ENCODE results near the gene GINS1. TPM values are rescaled to one million over a fixed set of nuclear protein-coding genes. Genes with fewer than 3 reads are reported as not detected.
"Not testable (repeated sequence)": the region's sequence is repeated elsewhere in the genome, so short reads cannot be mapped to it uniquely, and the experiment has no call there.

GINS1 gene
- total RNA-seq, 1 experiment from 2014 or later: 36.0 TPM

DNA sequence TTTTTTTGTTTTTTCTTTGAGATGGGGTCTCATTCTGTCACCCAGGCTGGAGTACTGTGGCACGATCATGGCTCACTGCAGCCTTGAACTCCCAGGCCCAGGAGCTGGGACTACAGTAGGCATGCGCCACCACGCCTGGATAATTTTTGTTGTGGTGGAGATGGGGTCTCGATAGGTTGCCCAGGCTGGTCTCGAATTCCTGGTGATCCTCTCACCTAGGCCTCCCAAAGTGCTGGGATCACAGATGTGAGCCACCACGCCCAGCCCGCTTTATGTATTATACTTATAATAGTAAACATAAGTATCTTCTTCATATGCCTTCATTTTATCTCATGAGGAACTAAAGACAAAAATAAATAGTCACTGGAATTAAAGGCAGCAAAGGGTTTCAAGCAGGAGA is 63.5 kb downstream of the GINS1 start:
- intact Hi-C loops (cut with micrococcal nuclease; ENCODE audit: unreplicated experiment): no loop called here
- H3K27me3 ChIP-seq (ENCODE audit: control insufficient read depth, insufficient read depth, low read length): no peaks in the 10 kb centered on the region
- no peaks in the 10 kb centered on the region for H3K4me1 ChIP-seq (ENCODE audit: control insufficient read depth, insufficient read depth, low read length)
- H3K9me3 ChIP-seq (ENCODE audit: control insufficient read depth, insufficient read depth, low read depth, low read length): no peaks in the 10 kb centered on the region
- no peak overlapping the region for H3K27ac ChIP-seq (ENCODE audit: low read length)
- DNase-seq (ENCODE audit: low read depth, low spot score) (no peak), ATAC-seq (no peak)
- in situ Hi-C loops (cut with HindIII; ENCODE audit: low pct_unique_long_range_greater_than_20kb, low sequenced_read_pairs): no loop called here
- TF ChIP-seq, protein P1, sequence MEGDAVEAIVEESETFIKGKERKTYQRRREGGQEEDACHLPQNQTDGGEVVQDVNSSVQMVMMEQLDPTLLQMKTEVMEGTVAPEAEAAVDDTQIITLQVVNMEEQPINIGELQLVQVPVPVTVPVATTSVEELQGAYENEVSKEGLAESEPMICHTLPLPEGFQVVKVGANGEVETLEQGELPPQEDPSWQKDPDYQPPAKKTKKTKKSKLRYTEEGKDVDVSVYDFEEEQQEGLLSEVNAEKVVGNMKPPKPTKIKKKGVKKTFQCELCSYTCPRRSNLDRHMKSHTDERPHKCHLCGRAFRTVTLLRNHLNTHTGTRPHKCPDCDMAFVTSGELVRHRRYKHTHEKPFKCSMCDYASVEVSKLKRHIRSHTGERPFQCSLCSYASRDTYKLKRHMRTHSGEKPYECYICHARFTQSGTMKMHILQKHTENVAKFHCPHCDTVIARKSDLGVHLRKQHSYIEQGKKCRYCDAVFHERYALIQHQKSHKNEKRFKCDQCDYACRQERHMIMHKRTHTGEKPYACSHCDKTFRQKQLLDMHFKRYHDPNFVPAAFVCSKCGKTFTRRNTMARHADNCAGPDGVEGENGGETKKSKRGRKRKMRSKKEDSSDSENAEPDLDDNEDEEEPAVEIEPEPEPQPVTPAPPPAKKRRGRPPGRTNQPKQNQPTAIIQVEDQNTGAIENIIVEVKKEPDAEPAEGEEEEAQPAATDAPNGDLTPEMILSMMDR (IDR thresholded peaks at IDR 0.05): no peak
- TF ChIP-seq, protein P2, sequence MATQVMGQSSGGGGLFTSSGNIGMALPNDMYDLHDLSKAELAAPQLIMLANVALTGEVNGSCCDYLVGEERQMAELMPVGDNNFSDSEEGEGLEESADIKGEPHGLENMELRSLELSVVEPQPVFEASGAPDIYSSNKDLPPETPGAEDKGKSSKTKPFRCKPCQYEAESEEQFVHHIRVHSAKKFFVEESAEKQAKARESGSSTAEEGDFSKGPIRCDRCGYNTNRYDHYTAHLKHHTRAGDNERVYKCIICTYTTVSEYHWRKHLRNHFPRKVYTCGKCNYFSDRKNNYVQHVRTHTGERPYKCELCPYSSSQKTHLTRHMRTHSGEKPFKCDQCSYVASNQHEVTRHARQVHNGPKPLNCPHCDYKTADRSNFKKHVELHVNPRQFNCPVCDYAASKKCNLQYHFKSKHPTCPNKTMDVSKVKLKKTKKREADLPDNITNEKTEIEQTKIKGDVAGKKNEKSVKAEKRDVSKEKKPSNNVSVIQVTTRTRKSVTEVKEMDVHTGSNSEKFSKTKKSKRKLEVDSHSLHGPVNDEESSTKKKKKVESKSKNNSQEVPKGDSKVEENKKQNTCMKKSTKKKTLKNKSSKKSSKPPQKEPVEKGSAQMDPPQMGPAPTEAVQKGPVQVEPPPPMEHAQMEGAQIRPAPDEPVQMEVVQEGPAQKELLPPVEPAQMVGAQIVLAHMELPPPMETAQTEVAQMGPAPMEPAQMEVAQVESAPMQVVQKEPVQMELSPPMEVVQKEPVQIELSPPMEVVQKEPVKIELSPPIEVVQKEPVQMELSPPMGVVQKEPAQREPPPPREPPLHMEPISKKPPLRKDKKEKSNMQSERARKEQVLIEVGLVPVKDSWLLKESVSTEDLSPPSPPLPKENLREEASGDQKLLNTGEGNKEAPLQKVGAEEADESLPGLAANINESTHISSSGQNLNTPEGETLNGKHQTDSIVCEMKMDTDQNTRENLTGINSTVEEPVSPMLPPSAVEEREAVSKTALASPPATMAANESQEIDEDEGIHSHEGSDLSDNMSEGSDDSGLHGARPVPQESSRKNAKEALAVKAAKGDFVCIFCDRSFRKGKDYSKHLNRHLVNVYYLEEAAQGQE (IDR thresholded peaks at IDR 0.05; ENCODE audit: insufficient read depth in 1 of 2, low read depth in 2 of 2, low read length in 1 of 2): no peak
- TF ChIP-seq TCF7L2 (IDR thresholded peaks at IDR 0.05; ENCODE audit: low read depth, low read length) (no peak), POLR2AphosphoS5 (IDR thresholded peaks at IDR 0.05; ENCODE audit: low read depth, low read length) (no peak), SIN3A (IDR thresholded peaks at IDR 0.05; ENCODE audit: borderline replicate concordance, insufficient read depth, low read depth, low read length) (no peak)
- H3K36me3 ChIP-seq (ENCODE audit: control insufficient read depth, insufficient read depth, low read length): no peaks in the 10 kb centered on the region; the same call in 1 of the 2 replicates
- H3K4me3 ChIP-seq (ENCODE audit: low read depth in 2 of 2, low read length in 2 of 2): no peak overlapping the region
- ChIA-PET POLR2A (no interaction called here), CTCF (no interaction called here)
- BruUV-seq (replicated peaks): no TSS peak

DNA sequence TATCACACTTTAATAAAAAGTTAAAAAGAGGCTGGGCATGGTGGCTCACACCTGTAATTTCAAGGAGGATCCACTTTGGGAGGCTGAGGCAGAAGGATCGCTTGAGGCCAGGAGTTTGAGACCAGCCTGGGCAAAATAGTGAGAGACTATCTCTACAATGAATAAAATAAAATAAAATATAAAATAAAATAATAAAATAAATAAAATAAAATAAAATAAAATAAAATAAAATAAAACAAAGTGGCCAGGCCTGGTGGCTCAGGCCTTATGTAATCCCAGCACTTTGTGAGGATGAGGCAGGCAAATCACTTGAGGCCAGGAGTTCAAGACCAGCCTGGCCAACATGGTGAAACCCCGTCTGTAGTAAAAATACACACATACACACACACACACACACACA is 65.8 kb downstream of the GINS1 start:
- H3K36me3 ChIP-seq (ENCODE audit: control insufficient read depth, insufficient read depth, low read length); POLR2A ChIA-PET; BruUV-seq (replicated peaks); in situ Hi-C loops (cut with HindIII; ENCODE audit: low pct_unique_long_range_greater_than_20kb, low sequenced_read_pairs); H3K9me3 ChIP-seq (ENCODE audit: control insufficient read depth, insufficient read depth, low read depth, low read length); intact Hi-C loops (cut with micrococcal nuclease; ENCODE audit: unreplicated experiment); H3K4me3 ChIP-seq (ENCODE audit: low read depth in 2 of 2, low read length in 2 of 2); ATAC-seq; H3K4me1 ChIP-seq (ENCODE audit: control insufficient read depth, insufficient read depth, low read length); H3K27me3 ChIP-seq (ENCODE audit: control insufficient read depth, insufficient read depth, low read length); DNase-seq (ENCODE audit: low read depth, low spot score); CTCF ChIA-PET; H3K27ac ChIP-seq (ENCODE audit: low read length): not testable (repeated sequence)

DNA sequence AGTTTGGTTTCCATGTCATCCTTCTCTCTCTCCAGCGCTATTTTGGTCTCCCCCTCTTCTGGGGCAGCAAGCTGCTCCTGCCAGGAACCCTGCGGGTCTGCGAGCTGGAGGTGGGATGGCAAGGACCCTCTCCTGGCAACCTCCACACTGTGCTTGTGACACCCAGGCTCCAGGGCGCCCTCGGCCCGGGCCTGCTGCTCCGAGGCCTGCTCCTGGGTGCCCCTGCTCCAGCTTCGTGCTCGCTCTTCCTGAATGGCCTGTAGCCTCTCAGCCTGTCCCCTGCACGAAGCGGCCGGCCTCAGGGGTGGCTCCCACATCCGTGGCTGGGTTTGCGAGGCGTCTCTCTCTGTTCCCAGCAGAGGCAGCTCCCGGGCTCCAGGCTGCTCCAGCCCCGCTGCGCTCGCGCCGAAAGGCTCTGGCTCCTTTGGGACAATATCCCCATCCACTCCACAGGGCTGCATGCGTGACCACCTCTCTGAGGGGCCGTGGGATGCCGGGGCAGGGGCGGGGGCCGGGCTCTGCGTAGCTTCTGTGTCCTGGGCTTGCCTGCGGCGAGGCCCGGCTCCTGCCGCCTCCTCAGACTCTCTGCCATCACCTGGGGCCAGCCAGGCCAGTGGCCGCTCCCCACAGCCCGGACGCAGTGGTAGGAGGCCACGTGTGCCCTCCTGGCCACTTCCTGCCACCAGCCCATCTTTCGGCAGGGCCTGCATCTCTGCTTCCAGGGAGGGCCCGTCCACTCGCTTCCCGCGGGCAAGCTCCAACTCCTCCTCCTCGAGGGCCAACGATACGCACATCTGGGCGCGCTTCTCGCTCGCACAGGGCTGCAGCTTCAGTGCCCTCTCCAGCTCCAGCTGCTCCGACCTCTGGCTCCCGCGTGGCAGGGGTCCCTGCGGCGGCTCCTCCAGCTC is 68.9 kb downstream of the GINS1 start:
- no TSS peak for BruUV-seq (replicated peaks)
- CTCF ChIA-PET: no interaction called here
- Histone ChIP-seq H3K27me3 (ENCODE audit: control insufficient read depth, insufficient read depth, low read length) (no peaks in the 10 kb centered on the region), H3K4me3 (ENCODE audit: low read depth in 2 of 2, low read length in 2 of 2) (no peak overlapping the region), H3K4me1 (ENCODE audit: control insufficient read depth, insufficient read depth, low read length) (no peaks in the 10 kb centered on the region), H3K27ac (ENCODE audit: low read length) (no peak overlapping the region), H3K9me3 (ENCODE audit: control insufficient read depth, insufficient read depth, low read depth, low read length) (no peaks in the 10 kb centered on the region), H3K36me3 (ENCODE audit: control insufficient read depth, insufficient read depth, low read length) (no peaks in the 10 kb centered on the region)
- no peak for ATAC-seq
- intact Hi-C loops (cut with micrococcal nuclease; ENCODE audit: unreplicated experiment): no loop called here
- TF ChIP-seq POLR2AphosphoS5 (IDR thresholded peaks at IDR 0.05; ENCODE audit: low read depth, low read length) (no peak), TCF7L2 (IDR thresholded peaks at IDR 0.05; ENCODE audit: low read depth, low read length) (no peak), SIN3A (IDR thresholded peaks at IDR 0.05; ENCODE audit: borderline replicate concordance, insufficient read depth, low read depth, low read length) (no peak)
- TF ChIP-seq, protein P1 (IDR thresholded peaks at IDR 0.05): no peak
- TF ChIP-seq, protein P2 (IDR thresholded peaks at IDR 0.05; ENCODE audit: insufficient read depth in 1 of 2, low read depth in 2 of 2, low read length in 1 of 2): no peak
- DNase-seq (ENCODE audit: low read depth, low spot score): no peak
- in situ Hi-C loops (cut with HindIII; ENCODE audit: low pct_unique_long_range_greater_than_20kb, low sequenced_read_pairs): no loop called here
- POLR2A ChIA-PET: no interaction called here

Data from Panc1 (cell line).